Activated CD4-positive, alpha-beta T cell treated with anti-CD3 and anti-CD28 coated beads, Interleukin-2, amount 10 ng/mL, durations not matched to agents 7 days and 5 days (primary cell): ENCODE results near the gene TMC6. TPM values are rescaled to one million over a fixed set of nuclear protein-coding genes. Genes with fewer than 3 reads are reported as not detected.

Source experiments
- CTCF ChIA-PET: fragments of 350-600 bp; sonication (Branson Sonifier 250); formaldehyde crosslinking; loops from one replicate; lab custom pipeline; 2021; ENCODE audit warnings: antibody characterized with exemption; lab: Charles Lee
- POLR2A ChIA-PET: fragments of 350-600 bp; sonication (Branson Sonifier 250); formaldehyde crosslinking; loops from one replicate; lab custom pipeline; 2021; ENCODE audit warnings: antibody characterized with exemption; lab: Charles Lee
- DNase-seq: peaks from one replicate; pipeline ENCODE4 v3.0.0-alpha.2; 2020
- H3K27ac Mint-ChIP-seq: one replicate; pipeline ENCODE4 v1.8.0; 2021; ENCODE audit warnings: mild to moderate bottlenecking, moderate library complexity, mixed read lengths
- H3K27me3 Mint-ChIP-seq: one replicate; pipeline ENCODE4 v1.8.0; 2021; ENCODE audit warnings: mixed read lengths
- H3K36me3 Mint-ChIP-seq: one replicate; pipeline ENCODE4 v1.8.0; 2021; ENCODE audit warnings: low read depth, mixed read lengths
- H3K4me1 Mint-ChIP-seq: one replicate; pipeline ENCODE4 v1.8.0; 2021; ENCODE audit warnings: mixed read lengths
- H3K4me3 Mint-ChIP-seq: one replicate; pipeline ENCODE4 v1.8.0; 2021; ENCODE audit warnings: mild to moderate bottlenecking, moderate library complexity, mixed read lengths
- H3K9me3 Mint-ChIP-seq: one replicate; pipeline ENCODE4 v1.8.0; 2021; ENCODE audit warnings: mixed read lengths
- total RNA-seq, 2 experiments: library from RNA; stranded (reverse); gene quantifications; one replicate each; pipeline ENCODE4 v1.2.3, GENCODE V29; 2021

TMC6 gene
- total RNA-seq, 2 experiments from 2014 or later, result 414 to 438 TPM

GRCh38 chr17:78168903-78169793, 40.6 kb upstream of the TMC6 start:
- peak overlapping the region; percentile 69 for H3K4me3 Mint-ChIP-seq
- H3K4me1 Mint-ChIP-seq, result peaks cover 42% of the 10 kb centered on the region
- H3K36me3 Mint-ChIP-seq, result peaks cover 19% of the 10 kb centered on the region

GRCh38 chr17:78168242-78168902, 39.8 kb upstream of the TMC6 start, which contains the start of gene SYNGR2:
Gene SYNGR2, plus strand, starts transcription at chr17:78168581. Its CDS starts 36 bp downstream, at chr17:78168617.
- peak; percentile 88 for DNase-seq
- Mint-ChIP-seq H3K27me3 (no peaks in the 10 kb centered on the region), H3K36me3 (peaks cover 11% of the 10 kb centered on the region), H3K9me3 (no peaks in the 10 kb centered on the region), H3K4me3 (peak within 1 kb of the TSS; percentile 69), H3K27ac (peak within 1 kb of the TSS; percentile 36), H3K4me1 (peaks cover 34% of the 10 kb centered on the region)
- POLR2A ChIA-PET, result no interaction called here
- CTCF ChIA-PET, result interaction anchor here (1.4 kb wide), 1 partner anchor 34 kb away, joined by 3 read pairs; no protein-coding TSS in a partner anchor

More at GRCh38 chr17:78168903-78169793, 40.6 kb upstream of the TMC6 start:
- ChIA-PET POLR2A (no interaction called here), CTCF (interaction anchor here (0.6 to 1.4 kb wide), 5 partner anchors 10 to 606 kb away, joined by 3 read pairs; no protein-coding TSS in a partner anchor)
- DNase-seq, result peak; percentile 49
- peak overlapping the region; percentile 31 for H3K27ac Mint-ChIP-seq
- no peaks in the 10 kb centered on the region for H3K9me3 Mint-ChIP-seq
- no peaks in the 10 kb centered on the region for H3K27me3 Mint-ChIP-seq

GRCh38 chr17:78166416-78166815, 37.9 kb upstream of the TMC6 start:
- Mint-ChIP-seq H3K27ac (no peak overlapping the region), H3K36me3 (peaks cover 2% of the 10 kb centered on the region), H3K4me1 (peaks cover 16% of the 10 kb centered on the region), H3K4me3 (no peak overlapping the region), H3K27me3 (no peaks in the 10 kb centered on the region), H3K9me3 (no peaks in the 10 kb centered on the region)
- CTCF ChIA-PET, result interaction anchor here (0.8 kb wide), 1 partner anchor 10 kb away, joined by 3 read pairs; no protein-coding TSS in a partner anchor
- POLR2A ChIA-PET, result no interaction called here
- DNase-seq, result no peak

- POLR2A ChIA-PET, result no interaction called here
- CTCF ChIA-PET, result interaction anchor here (1.5 to 1.9 kb wide), 2 partner anchors 20 to 27 kb away, joined by 4 to 5 read pairs; no protein-coding TSS in a partner anchor
These were observed 36.4 kb upstream of the TMC6 start for GRCh38 chr17:78164748-78165607.

GRCh38 chr17:78163881-78164747, 35.6 kb upstream of the TMC6 start:
- H3K27ac Mint-ChIP-seq, result no peak overlapping the region
- H3K36me3 Mint-ChIP-seq, result no peaks in the 10 kb centered on the region
- H3K27me3 Mint-ChIP-seq, result no peaks in the 10 kb centered on the region
- no peaks in the 10 kb centered on the region for H3K9me3 Mint-ChIP-seq
- no peak overlapping the region for H3K4me3 Mint-ChIP-seq
- ChIA-PET CTCF (interaction anchor here (1.0 to 1.9 kb wide), 3 partner anchors 19 to 30 kb away, joined by 3 to 5 read pairs (median 4); no protein-coding TSS in a partner anchor), POLR2A (no interaction called here)
- no peak for DNase-seq
- H3K4me1 Mint-ChIP-seq, result peaks cover 10% of the 10 kb centered on the region

More at GRCh38 chr17:78164748-78165607, 36.4 kb upstream of the TMC6 start:
- DNase-seq, result no peak
- no peaks in the 10 kb centered on the region for H3K27me3 Mint-ChIP-seq
- no peak overlapping the region for H3K27ac Mint-ChIP-seq
- H3K9me3 Mint-ChIP-seq, result no peaks in the 10 kb centered on the region
- H3K36me3 Mint-ChIP-seq, result no peaks in the 10 kb centered on the region
- peaks cover 8% of the 10 kb centered on the region for H3K4me1 Mint-ChIP-seq
- no peak overlapping the region for H3K4me3 Mint-ChIP-seq

- H3K36me3 Mint-ChIP-seq, result no peaks in the 10 kb centered on the region
- no peak for DNase-seq
- POLR2A ChIA-PET, result no interaction called here
- H3K4me3 Mint-ChIP-seq, result no peak overlapping the region
- H3K4me1 Mint-ChIP-seq, result peaks cover 9% of the 10 kb centered on the region
- CTCF ChIA-PET, result interaction anchor here (0.7 kb wide), 2 partner anchors 10 to 32 kb away, joined by 3 read pairs; no protein-coding TSS in a partner anchor
- no peak overlapping the region for H3K27ac Mint-ChIP-seq
- no peaks in the 10 kb centered on the region for H3K9me3 Mint-ChIP-seq
- H3K27me3 Mint-ChIP-seq, result no peaks in the 10 kb centered on the region
These were observed 31.1 kb upstream of the TMC6 start for GRCh38 chr17:78159575-78160158.

GRCh38 chr17:78154903-78155811, 26.6 kb upstream of the TMC6 start:
- Mint-ChIP-seq H3K4me3 (no peak overlapping the region), H3K9me3 (no peaks in the 10 kb centered on the region), H3K27me3 (no peaks in the 10 kb centered on the region), H3K4me1 (peaks cover 9% of the 10 kb centered on the region), H3K27ac (peak overlapping the region; percentile 64), H3K36me3 (no peaks in the 10 kb centered on the region)
- CTCF ChIA-PET, result interaction anchor here (1.0 kb wide), 1 partner anchor 18 kb away, joined by 3 read pairs; no protein-coding TSS in a partner anchor
- POLR2A ChIA-PET, result no interaction called here
- DNase-seq, result no peak

GRCh38 chr17:78151514-78152008, 23.0 kb upstream of the TMC6 start:
- H3K27me3 Mint-ChIP-seq, result no peaks in the 10 kb centered on the region
- no peak for DNase-seq
- H3K27ac Mint-ChIP-seq, result no peak overlapping the region
- ChIA-PET POLR2A (no interaction called here), CTCF (interaction anchor here (1.4 kb wide), 1 partner anchor 9 kb away, joined by 5 read pairs; no protein-coding TSS in a partner anchor)
- H3K4me1 Mint-ChIP-seq, result peaks cover 12% of the 10 kb centered on the region
- H3K4me3 Mint-ChIP-seq, result no peak overlapping the region
- H3K9me3 Mint-ChIP-seq, result no peaks in the 10 kb centered on the region
- H3K36me3 Mint-ChIP-seq, result no peaks in the 10 kb centered on the region

GRCh38 chr17:78148286-78149016, 19.9 kb upstream of the TMC6 start:
- no peak for DNase-seq
- no peak overlapping the region for H3K4me3 Mint-ChIP-seq
- no peak overlapping the region for H3K27ac Mint-ChIP-seq
- H3K27me3 Mint-ChIP-seq, result no peaks in the 10 kb centered on the region
- H3K36me3 Mint-ChIP-seq, result no peaks in the 10 kb centered on the region
- POLR2A ChIA-PET, result no interaction called here
- no peaks in the 10 kb centered on the region for H3K9me3 Mint-ChIP-seq
- CTCF ChIA-PET, result interaction anchor here (1.5 kb wide), 1 partner anchor 10 kb away, joined by 3 read pairs; no protein-coding TSS in a partner anchor
- H3K4me1 Mint-ChIP-seq, result peaks cover 10% of the 10 kb centered on the region
